Lower lobe of right lung (tissue), 2 donors: ENCODE measurements around the gene PVALB. TPM values are rescaled to one million over a fixed set of nuclear protein-coding genes. Genes with fewer than 3 reads are reported as not detected.
A peak's percentile ranks its signal among the peaks of the same experiment; 100 is the strongest.

Source experiments
- ATAC-seq, 2 donors: fragments of 200-7000 bp; cut with Tn5 transposase; one replicate each; pipeline ENCODE4 v1.9.1; 2020 to 2022; ENCODE audit warnings: mild to moderate bottlenecking in 2 of 2, moderate library complexity in 2 of 2
- DNase-seq: peaks from one replicate; pipeline ENCODE4 v3.0.0-alpha.2; 2020
- H3K27ac ChIP-seq: fragments of 200-600 bp; one replicate; pipeline ENCODE4 v1.8.0; 2022
- H3K27me3 ChIP-seq: fragments of 200-600 bp; one replicate; pipeline ENCODE4 v1.8.0; 2022; ENCODE audit warnings: low read depth
- H3K36me3 ChIP-seq: fragments of 200-600 bp; one replicate; pipeline ENCODE4 v1.8.0; 2022; ENCODE audit warnings: mild to moderate bottlenecking
- H3K4me1 ChIP-seq: fragments of 200-600 bp; one replicate; pipeline ENCODE4 v1.8.0; 2022
- H3K4me3 ChIP-seq: fragments of 200-600 bp; one replicate; pipeline ENCODE4 v1.8.0; 2022; ENCODE audit warnings: mild to moderate bottlenecking
- H3K9me3 ChIP-seq: fragments of 200-600 bp; one replicate; pipeline ENCODE4 v1.8.0; 2022
- intact Hi-C: fragments of 100-400 bp; cut with DNase I; formaldehyde crosslinking; loops from one replicate; pipeline ENCODE4 v1.11.0; 2022
- total RNA-seq: library from RNA; stranded (reverse); fragmentation: NEBNext Ultra II Directional; extraction: Animal tissue kit (Norgen Biotek cat#: 25700); gene quantifications from one replicate; pipeline ENCODE4 v1.2.1, GENCODE V29; 2021
- TF ChIP-seq, protein P1 (sequence below): fragments of 200-600 bp; IDR thresholded peaks from one replicate; pipeline ENCODE4 v1.8.0; 2022; ENCODE audit warnings: antibody characterized with exemption, mild to moderate bottlenecking
- donor health status: DM: no; HTN: yes; CAD: no; lungs with severe emphysema.

PVALB gene
- total RNA-seq, 1 donor from 2014 or later = 4.5 TPM

DNA sequence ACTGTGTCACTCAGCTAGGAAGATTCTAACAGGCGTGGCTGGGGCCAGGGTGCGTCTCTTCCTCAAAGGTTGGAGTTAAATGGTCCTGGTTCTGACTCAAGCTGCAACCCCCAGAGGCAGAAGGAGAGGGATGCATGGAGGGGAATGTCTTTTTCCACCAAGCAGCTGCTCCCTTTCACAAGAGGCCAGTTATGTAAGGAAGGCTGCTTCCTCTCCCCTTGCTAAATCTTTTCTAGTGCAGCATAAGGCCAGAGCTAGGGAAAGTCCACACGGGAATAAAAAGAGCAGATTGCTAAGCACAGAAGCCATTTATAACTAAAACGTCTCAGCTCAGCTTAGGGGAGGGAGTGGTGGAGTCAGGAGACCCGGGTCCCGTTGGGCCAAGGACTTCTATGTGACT, 10.0 kb downstream of the PVALB start:
- TF ChIP-seq, protein P1, sequence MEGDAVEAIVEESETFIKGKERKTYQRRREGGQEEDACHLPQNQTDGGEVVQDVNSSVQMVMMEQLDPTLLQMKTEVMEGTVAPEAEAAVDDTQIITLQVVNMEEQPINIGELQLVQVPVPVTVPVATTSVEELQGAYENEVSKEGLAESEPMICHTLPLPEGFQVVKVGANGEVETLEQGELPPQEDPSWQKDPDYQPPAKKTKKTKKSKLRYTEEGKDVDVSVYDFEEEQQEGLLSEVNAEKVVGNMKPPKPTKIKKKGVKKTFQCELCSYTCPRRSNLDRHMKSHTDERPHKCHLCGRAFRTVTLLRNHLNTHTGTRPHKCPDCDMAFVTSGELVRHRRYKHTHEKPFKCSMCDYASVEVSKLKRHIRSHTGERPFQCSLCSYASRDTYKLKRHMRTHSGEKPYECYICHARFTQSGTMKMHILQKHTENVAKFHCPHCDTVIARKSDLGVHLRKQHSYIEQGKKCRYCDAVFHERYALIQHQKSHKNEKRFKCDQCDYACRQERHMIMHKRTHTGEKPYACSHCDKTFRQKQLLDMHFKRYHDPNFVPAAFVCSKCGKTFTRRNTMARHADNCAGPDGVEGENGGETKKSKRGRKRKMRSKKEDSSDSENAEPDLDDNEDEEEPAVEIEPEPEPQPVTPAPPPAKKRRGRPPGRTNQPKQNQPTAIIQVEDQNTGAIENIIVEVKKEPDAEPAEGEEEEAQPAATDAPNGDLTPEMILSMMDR = no peak
- H3K27ac ChIP-seq = no peak overlapping the region
- ATAC-seq (no peak), DNase-seq (no peak)
- intact Hi-C loops = no loop called here
- H3K27me3 ChIP-seq = peaks cover 16% of the 10 kb centered on the region
- no peaks in the 10 kb centered on the region for H3K4me1 ChIP-seq
- H3K4me3 ChIP-seq = no peak overlapping the region
- H3K36me3 ChIP-seq = no peaks in the 10 kb centered on the region
- no peaks in the 10 kb centered on the region for H3K9me3 ChIP-seq

DNA sequence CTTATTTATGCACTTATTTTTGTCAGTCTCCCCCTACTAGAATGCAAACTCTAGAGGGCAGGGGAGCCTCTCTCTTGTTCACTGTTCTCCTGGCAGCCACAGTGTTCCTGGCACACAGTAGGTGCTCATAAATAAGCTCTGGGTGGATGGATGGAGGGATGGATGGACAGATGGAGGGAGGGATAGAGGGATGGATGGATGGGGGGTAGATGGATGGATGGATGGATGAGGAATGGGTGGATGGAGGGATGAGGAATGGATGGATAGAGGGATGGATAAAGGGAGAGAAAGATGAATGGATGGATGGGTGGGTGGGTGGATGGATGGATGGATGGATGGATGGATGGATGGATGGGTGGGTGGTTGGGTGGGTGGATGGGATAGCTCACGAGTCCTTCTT, 13.5 kb downstream of the PVALB start:
- Histone ChIP-seq H3K27ac (no peak overlapping the region), H3K4me3 (no peak overlapping the region), H3K4me1 (no peaks in the 10 kb centered on the region), H3K36me3 (no peaks in the 10 kb centered on the region), H3K27me3 (peaks cover 19% of the 10 kb centered on the region), H3K9me3 (no peaks in the 10 kb centered on the region)
- intact Hi-C loops = no loop called here
- DNase-seq (no peak), ATAC-seq (no peak)
- TF ChIP-seq, protein P1 = no peak

DNA sequence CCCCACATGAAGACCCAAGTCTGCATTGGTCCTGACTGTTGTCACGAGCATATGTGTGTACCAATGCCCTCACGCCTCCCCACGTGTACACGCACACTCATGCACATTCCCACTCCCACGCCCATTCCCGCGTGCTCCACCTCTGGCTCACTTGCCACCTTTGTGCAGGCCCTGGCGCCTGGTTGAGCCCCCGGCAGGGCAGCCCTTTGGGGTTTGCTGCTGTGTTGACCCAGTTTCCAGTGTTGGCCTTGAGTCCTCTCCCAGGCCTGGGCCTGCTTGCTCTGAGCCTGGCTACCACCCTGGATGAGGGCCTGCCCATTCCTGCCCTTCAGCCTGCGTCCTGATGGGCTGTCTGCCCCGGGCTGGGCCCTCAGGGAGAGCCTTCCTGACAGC, 18.2 kb downstream of the PVALB start:
- Histone ChIP-seq H3K27me3 (peaks cover 7% of the 10 kb centered on the region), H3K9me3 (no peaks in the 10 kb centered on the region), H3K4me3 (no peak overlapping the region), H3K27ac (no peak overlapping the region), H3K36me3 (no peaks in the 10 kb centered on the region), H3K4me1 (no peaks in the 10 kb centered on the region)
- intact Hi-C loops = no loop called here
- TF ChIP-seq, protein P1 = no peak
- DNase-seq (no peak), ATAC-seq (peak in 1 of 2 donors; percentile 40)

DNA sequence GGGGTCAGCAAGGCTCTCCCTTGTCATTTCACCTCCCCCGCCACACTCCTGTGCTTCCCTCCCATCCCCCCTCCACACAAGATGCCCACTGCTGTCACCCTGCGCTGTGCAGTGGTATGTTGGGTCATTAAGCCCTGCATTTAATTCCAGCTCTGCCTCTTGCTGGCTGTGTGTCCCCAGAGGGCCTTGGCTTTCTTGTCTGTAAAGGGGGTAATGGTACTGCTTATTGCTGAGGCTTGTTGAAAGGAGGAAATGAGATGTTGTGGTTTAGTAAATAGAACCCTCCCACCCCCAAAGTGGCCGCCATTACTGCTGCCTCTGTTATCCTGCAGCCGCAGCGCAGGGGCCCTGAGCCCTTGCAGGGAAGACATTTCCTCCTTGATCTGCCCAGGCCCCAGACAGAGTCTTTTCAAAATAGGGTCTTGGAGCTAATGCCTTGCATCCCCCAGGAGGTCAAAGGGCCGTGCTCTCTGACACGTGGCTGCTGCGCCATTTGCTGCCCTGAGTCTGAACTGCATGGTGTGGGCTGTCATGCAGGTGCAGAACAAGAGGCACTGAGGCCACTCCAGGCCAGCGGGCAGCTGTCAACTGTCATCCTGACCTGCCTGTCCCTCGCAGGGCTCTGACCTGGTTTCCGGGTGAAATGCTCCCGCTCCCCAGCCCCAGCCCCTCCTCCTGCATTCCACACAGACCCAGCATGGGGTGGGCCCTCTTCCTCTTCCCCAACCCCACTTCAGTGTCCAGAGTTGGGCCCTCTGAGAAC, 18.7 kb downstream of the PVALB start:
- no peaks in the 10 kb centered on the region for H3K9me3 ChIP-seq
- ATAC-seq = no peak
- no peaks in the 10 kb centered on the region for H3K4me1 ChIP-seq
- intact Hi-C loops = no loop called here
- no peak overlapping the region for H3K27ac ChIP-seq
- no peak for DNase-seq
- H3K4me3 ChIP-seq = no peak overlapping the region
- H3K27me3 ChIP-seq = peaks cover 7% of the 10 kb centered on the region
- H3K36me3 ChIP-seq = no peaks in the 10 kb centered on the region
- TF ChIP-seq, protein P1 = no peak

DNA sequence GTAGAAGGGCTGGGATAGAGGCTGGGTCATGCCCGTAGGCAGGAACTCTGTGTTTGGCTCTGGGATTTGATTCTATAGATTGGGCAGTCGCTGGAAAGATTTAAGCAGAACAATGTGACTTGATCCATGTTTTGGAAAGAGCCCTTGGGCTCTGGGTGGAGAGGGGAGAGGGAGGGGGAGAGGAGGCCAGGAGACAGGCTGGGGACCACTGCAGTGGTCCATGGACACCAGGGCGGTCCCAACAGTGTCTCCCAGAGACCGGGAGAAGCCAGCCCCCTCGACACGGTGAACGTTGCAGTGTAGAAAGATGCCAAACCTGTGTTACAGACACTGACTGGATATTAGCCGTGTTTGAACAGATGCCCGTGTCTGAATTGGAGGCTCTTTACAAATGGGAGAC, 19.5 kb downstream of the PVALB start:
- DNase-seq = no peak
- no peaks in the 10 kb centered on the region for H3K9me3 ChIP-seq
- no peak overlapping the region for H3K4me3 ChIP-seq
- peaks cover 11% of the 10 kb centered on the region for H3K27me3 ChIP-seq
- intact Hi-C loops = no loop called here
- H3K36me3 ChIP-seq = no peaks in the 10 kb centered on the region
- TF ChIP-seq, protein P1 = no peak
- H3K27ac ChIP-seq = no peak overlapping the region
- no peak for ATAC-seq
- no peaks in the 10 kb centered on the region for H3K4me1 ChIP-seq
